ENCODE data around the gene PERM1. TPM values are rescaled to one million over a fixed set of nuclear protein-coding genes. Genes with fewer than 3 reads are reported as not detected.
A peak's percentile ranks its signal among the peaks of the same experiment; 100 is the strongest.

Gene PERM1
- total and polyA plus RNA-seq, 9 of the 15 experiments (the other 6 are each of a cell fraction or from before 2014, with no cell fraction given) = not detected

- TF ChIP-seq MGA (IDR thresholded peaks at IDR 0.05) (no peak), BACH1 (tag; IDR thresholded peaks at IDR 0.05) (no peak), POLR3A (IDR thresholded peaks at IDR 0.05; ENCODE audit: borderline replicate concordance, extremely low read depth, insufficient read depth, insufficient read length) (no peak), SUPT5H (IDR thresholded peaks at IDR 0.05) (peak; percentile 7), BCLAF1 (IDR thresholded peaks at IDR 0.05; ENCODE audit: borderline replicate concordance in 1 of 2, control insufficient read depth in 1 of 2, low read depth in 2 of 2, low read length in 1 of 2) (no peak), ZNF253 (CRISPR knock-in tag; conservative IDR thresholded peaks at IDR 0.05) (no peak), ZNF174 (CRISPR knock-in tag; IDR thresholded peaks at IDR 0.05) (no peak), TFAP4 (CRISPR knock-in tag; IDR thresholded peaks at IDR 0.05; ENCODE audit: borderline replicate concordance) (0 out of 2 replicates have a peak, but pooled peaks have one; percentile 6), RFX1 (IDR thresholded peaks at IDR 0.05) (no peak), RUNX1 (IDR thresholded peaks at IDR 0.05; ENCODE audit: low read depth) (no peak)
Measured at GRCh38 chr1:943545-944340, 38.1 kb downstream of the PERM1 start (continued).

All from K562 (cell line).